HG03432 (cell line): ENCODE data around the gene CCIN.
"Not testable (repeated sequence)": the region's sequence is repeated elsewhere in the genome, so short reads cannot be mapped to it uniquely, and the experiment has no call there.

ENCODE experiments used
- ATAC-seq: cut with Tn5 transposase; IDR thresholded peaks from one replicate; pipeline ENCODE4 v1.9.1; 2021; ENCODE audit warnings: mild to moderate bottlenecking, moderate library complexity; ENCODE audit not compliant: unreplicated experiment

Gene CCIN

GRCh38 chr9:36158122-36158521, 11.1 kb upstream of the CCIN start:
- no peak for ATAC-seq

- no peak for ATAC-seq
Observed at GRCh38 chr9:36158917-36159316, 10.3 kb upstream of the CCIN start.

- ATAC-seq, result not testable (repeated sequence)
Observed at GRCh38 chr9:36159509-36159908, 9.7 kb upstream of the CCIN start.

GRCh38 chr9:36160126-36160525, 9.1 kb upstream of the CCIN start:
- not testable (repeated sequence) for ATAC-seq

GRCh38 chr9:36161187-36161586, 8.0 kb upstream of the CCIN start:
- no peak for ATAC-seq

GRCh38 chr9:36162211-36162738, 6.9 kb upstream of the CCIN start:
- no peak for ATAC-seq

- no peak for ATAC-seq
Observed at GRCh38 chr9:36163049-36163785, 6.0 kb upstream of the CCIN start.

GRCh38 chr9:36163786-36164170, 5.4 kb upstream of the CCIN start:
- no peak for ATAC-seq

GRCh38 chr9:36164372-36164771, 4.8 kb upstream of the CCIN start:
- ATAC-seq, result no peak

- no peak for ATAC-seq
Observed at GRCh38 chr9:36164989-36165388, 4.2 kb upstream of the CCIN start.

GRCh38 chr9:36165826-36166167, 3.4 kb upstream of the CCIN start:
- ATAC-seq, result no peak

- ATAC-seq, result peak; percentile 88
Observed at GRCh38 chr9:36166168-36166927, 2.8 kb upstream of the CCIN start.

- no peak for ATAC-seq
Observed at GRCh38 chr9:36169708-36170107, 520 bp downstream of the CCIN start.

- no peak for ATAC-seq
Observed at GRCh38 chr9:36170531-36170930, 1.3 kb downstream of the CCIN start.

- no peak for ATAC-seq
Observed at GRCh38 chr9:36173861-36174260, 4.7 kb downstream of the CCIN start.

GRCh38 chr9:36174271-36174670, 5.1 kb downstream of the CCIN start:
- ATAC-seq, result no peak

GRCh38 chr9:36174731-36175130, 5.5 kb downstream of the CCIN start:
- no peak for ATAC-seq

GRCh38 chr9:36175209-36175608, 6.0 kb downstream of the CCIN start:
- not testable (repeated sequence) for ATAC-seq

GRCh38 chr9:36176496-36176895, 7.3 kb downstream of the CCIN start:
- not testable (repeated sequence) for ATAC-seq

- no peak for ATAC-seq
Observed at GRCh38 chr9:36177571-36177970, 8.4 kb downstream of the CCIN start.

- ATAC-seq, result not testable (repeated sequence)
Observed at GRCh38 chr9:36180243-36180642, 11.1 kb downstream of the CCIN start.

GRCh38 chr9:36187414-36187813, 18.2 kb downstream of the CCIN start:
- ATAC-seq, result no peak
